ENCODE results near the gene PIGP. TPM values are rescaled to one million over a fixed set of nuclear protein-coding genes. Genes with fewer than 3 reads are reported as not detected.
A peak's percentile ranks its signal among the peaks of the same experiment; 100 is the strongest.

The PIGP gene
- total and polyA plus RNA-seq, 9 of the 15 experiments (the other 6 are each of a cell fraction or from before 2014, with no cell fraction given), result 18.3 to 122 (median 35.6) TPM

- TF ChIP-seq GMEB1 (CRISPR knock-in tag; IDR thresholded peaks at IDR 0.05), result peak; percentile 68
- no peak for TF ChIP-seq SLC30A9 (CRISPR knock-in tag; IDR thresholded peaks at IDR 0.05)
- TF ChIP-seq PHTF2 (CRISPR knock-in tag; IDR thresholded peaks at IDR 0.05), result no peak
- no peak for TF ChIP-seq AFF1 (IDR thresholded peaks at IDR 0.05; ENCODE audit: low read depth in 1 of 2, partially characterized antibody in 2 of 2)
- no peak for TF ChIP-seq CREB5 (CRISPR knock-in tag; IDR thresholded peaks at IDR 0.05)
- no peak for TF ChIP-seq ZNF696 (CRISPR knock-in tag; conservative IDR thresholded peaks at IDR 0.05)
- TF ChIP-seq ZNF143 (CRISPR knock-in tag; IDR thresholded peaks at IDR 0.05), result peak; percentile 49; the same call in 1 of the 2 replicates
- TF ChIP-seq NUFIP1 (IDR thresholded peaks at IDR 0.05; ENCODE audit: partially characterized antibody), result no peak
- TF ChIP-seq CTCFL (IDR thresholded peaks at IDR 0.05; ENCODE audit: borderline replicate concordance, insufficient read depth, low read depth, low read length, poor library complexity, severe bottlenecking), result no peak
- TF ChIP-seq ZNF655 (CRISPR knock-in tag; IDR thresholded peaks at IDR 0.05), result no peak
- 0 out of 2 replicates have a peak, but pooled peaks have one; percentile 28 for TF ChIP-seq SRSF3 (IDR thresholded peaks at IDR 0.05; ENCODE audit: insufficient read depth, low read length)
- no peak for TF ChIP-seq SNAPC5 (CRISPR knock-in tag; IDR thresholded peaks at IDR 0.05)
- no peak for TF ChIP-seq ZNF354B (CRISPR knock-in tag; IDR thresholded peaks at IDR 0.05)
- 0 out of 2 replicates have a peak, but pooled peaks have one; percentile 3 for TF ChIP-seq SOX6 (IDR thresholded peaks at IDR 0.05)
- peak; percentile 5 for TF ChIP-seq HNRNPLL (IDR thresholded peaks at IDR 0.05; ENCODE audit: low read depth, low read length, poor library complexity, severe bottlenecking)
- TF ChIP-seq CHD1 (IDR thresholded peaks at IDR 0.05; ENCODE audit: low read length), result peak; percentile 61
These were observed 736 bp upstream of the PIGP start (continued) for GRCh38 chr21:37073417-37074196.

All from K562 (cell line).